Lung (tissue), 12 donors: ENCODE data around the gene ASB6. TPM values are rescaled to one million over a fixed set of nuclear protein-coding genes. Genes with fewer than 3 reads are reported as not detected.

ENCODE experiments used
- ATAC-seq: fragments of 200-7000 bp; cut with Tn5 transposase; one replicate; pipeline ENCODE4 v1.9.1; 2020; ENCODE audit warnings: moderate number of reproducible peaks; ENCODE audit not compliant: insufficient read depth, low FRiP score
- DNase-seq, 3 donors: peaks; one replicate each; pipeline ENCODE4 v3.0.0-alpha.2; 2013 to 2017
- H3K27ac ChIP-seq, 2 donors: one replicate each; pipeline ENCODE4 v1.5.1; 2013; ENCODE audit warnings: mild to moderate bottlenecking in 2 of 2, moderate library complexity in 2 of 2, control low read depth in 1 of 2, inconsistent platforms in 1 of 2, low read depth in 1 of 2, low read length in 1 of 2
- H3K27me3 ChIP-seq, 3 donors: one replicate each; pipeline ENCODE4 v1.5.1; 2013; ENCODE audit warnings: low read length in 2 of 3; ENCODE audit not compliant: control insufficient read depth in 3 of 3, insufficient read depth in 3 of 3
- H3K36me3 ChIP-seq, 4 donors: one replicate each; pipeline ENCODE4 v1.5.1; 2013; ENCODE audit warnings: low read length in 4 of 4, mild to moderate bottlenecking in 1 of 4, moderate library complexity in 1 of 4; ENCODE audit not compliant: control insufficient read depth in 4 of 4, insufficient read depth in 4 of 4
- H3K4me1 ChIP-seq, 5 donors: one replicate each; pipeline ENCODE4 v1.5.1; 2013; ENCODE audit warnings: low read length in 5 of 5, mild to moderate bottlenecking in 2 of 5, moderate library complexity in 1 of 5; ENCODE audit not compliant: control insufficient read depth in 5 of 5, insufficient read depth in 5 of 5
- H3K4me3 ChIP-seq: one replicate; pipeline ENCODE4 v1.5.1; 2013; ENCODE audit warnings: mild to moderate bottlenecking, control low read depth, moderate library complexity
- H3K9ac ChIP-seq, 2 donors: one replicate each; pipeline ENCODE4 v1.5.1; 2013; ENCODE audit warnings: low read length in 2 of 2, control low read depth in 1 of 2; ENCODE audit not compliant: insufficient read depth in 1 of 2
- H3K9me3 ChIP-seq, 4 donors: one replicate each; pipeline ENCODE4 v1.5.1; 2013; ENCODE audit warnings: low read length in 3 of 4, mild to moderate bottlenecking in 1 of 4, moderate library complexity in 1 of 4; ENCODE audit not compliant: control insufficient read depth in 4 of 4, insufficient read depth in 3 of 4
- CTCF ChIP-seq: IDR thresholded peaks from 2 replicates; pipeline ENCODE4 v1.5.1; 2012; ENCODE audit warnings: mild to moderate bottlenecking; ENCODE audit errors: control extremely low read depth, extremely low read depth
- WGBS, 2 donors: extraction: QIAGEN DNeasy Blood & Tissue Kit; methylation state at CpG; one replicate each; pipeline ENCODE4 v1.1.7; 2013; 5-methylcytosine and 5-hydroxymethylcytosine counted together
- polyA plus RNA-seq, 2 donors: library from polyadenylated mRNA; stranded (reverse); fragments of 200-250 nt; gene quantifications; one replicate each; pipeline ENCODE4 v1.2.1, GENCODE V29; 2013
- total RNA-seq, 2 donors: library from RNA; depleted of rRNA in 1 of 2; stranded (reverse); fragments of >200 nt in 1 of 2; gene quantifications; one replicate each; pipeline ENCODE4 v1.2.1, GENCODE V29; 2014 to 2021
- donor health status: control.
- donor health status: control.
- donor health status: Bipolar disorder and iron deficiency.
- donor health status: healthy.
- donor health status: DM: yes; HTN: yes; CAD: no.

Gene ASB6
- total and polyA plus RNA-seq, 4 donors, result 11.8 to 19.5 (median 16.1) TPM

- no peak overlapping the region for H3K9ac ChIP-seq
- H3K27me3 ChIP-seq, result peaks cover 0 to 5% (median 0%) of the 10 kb centered on the region in 3 donors
- DNase-seq, result no peak
- H3K27ac ChIP-seq, result no peak overlapping the region
- H3K4me3 ChIP-seq, result no peak overlapping the region
- no peak for TF ChIP-seq CTCF
- H3K4me1 ChIP-seq, result no peaks in the 10 kb centered on the region
- 70 to 71% methylated on average over 9 of the region's 9 CpGs for WGBS, 2 donors
- ATAC-seq, result no peak
- H3K9me3 ChIP-seq, result no peaks in the 10 kb centered on the region
- H3K36me3 ChIP-seq, result no peaks in the 10 kb centered on the region
Measured at GRCh38 chr9:129686736-129687135, 44.8 kb upstream of the ASB6 start.

- Histone ChIP-seq H3K9me3 (no peaks in the 10 kb centered on the region), H3K4me3 (no peak overlapping the region), H3K4me1 (no peaks in the 10 kb centered on the region), H3K36me3 (no peaks in the 10 kb centered on the region), H3K27me3 (peaks cover 0 to 5% (median 0%) of the 10 kb centered on the region in 3 donors), H3K9ac (no peak overlapping the region), H3K27ac (no peak overlapping the region)
- no peak for TF ChIP-seq CTCF
- 72 to 82% methylated on average over 3 of the region's 3 CpGs for WGBS, 2 donors
- ATAC-seq, result no peak
- no peak for DNase-seq
Measured at GRCh38 chr9:129685933-129686259, 43.9 kb upstream of the ASB6 start.

GRCh38 chr9:129685220-129685932 is 43.4 kb upstream of the ASB6 start:
- DNase-seq (no peak), ATAC-seq (no peak)
- Histone ChIP-seq H3K9ac (no peak overlapping the region), H3K9me3 (no peaks in the 10 kb centered on the region), H3K4me3 (no peak overlapping the region), H3K4me1 (no peaks in the 10 kb centered on the region), H3K27me3 (peaks cover 0 to 5% (median 0%) of the 10 kb centered on the region in 3 donors), H3K36me3 (no peaks in the 10 kb centered on the region), H3K27ac (no peak overlapping the region)
- TF ChIP-seq CTCF, result no peak
- 78 to 80% methylated on average over 15 of the region's 15 CpGs for WGBS, 2 donors

GRCh38 chr9:129682381-129682780 is 40.4 kb upstream of the ASB6 start:
- 80 to 87% methylated on average over 7 of the region's 7 CpGs for WGBS, 2 donors
- Histone ChIP-seq H3K36me3 (no peaks in the 10 kb centered on the region), H3K27me3 (peaks cover 0 to 10% (median 0%) of the 10 kb centered on the region in 3 donors), H3K27ac (no peak overlapping the region), H3K9me3 (no peaks in the 10 kb centered on the region), H3K9ac (no peak overlapping the region), H3K4me3 (no peak overlapping the region), H3K4me1 (no peaks in the 10 kb centered on the region)
- ATAC-seq (no peak), DNase-seq (no peak)
- no peak for TF ChIP-seq CTCF
